Endothelial cell of umbilical vein (primary cell): ENCODE data around the gene MPL.

ENCODE experiments used
- CTCF ChIP-seq, 2 donors: IDR thresholded peaks; 1 replicate in 1 of 2; 2 replicates in 1 of 2; pipeline ENCODE4 v1.5.1; 2011; ENCODE audit warnings: low read length in 2 of 2, mild to moderate bottlenecking in 2 of 2, moderate library complexity in 2 of 2, control low read depth in 1 of 2, inconsistent platforms in 1 of 2, low read depth in 1 of 2; ENCODE audit not compliant: insufficient read depth in 1 of 2; ENCODE audit errors: extremely low read depth in 1 of 2
- FOS ChIP-seq: IDR thresholded peaks from 2 replicates; pipeline ENCODE4 v1.6.1; 2011; ENCODE audit warnings: mild to moderate bottlenecking, low read length, moderate library complexity, borderline replicate concordance; ENCODE audit not compliant: insufficient read depth
- POLR2A ChIP-seq: IDR thresholded peaks from 2 replicates; pipeline ENCODE4 v1.6.1; 2012; ENCODE audit warnings: low read depth, mild to moderate bottlenecking, control low read depth, low read length

- TF ChIP-seq POLR2A, result no peak
- TF ChIP-seq CTCF (IDR thresholded peaks at IDR 0.05; ENCODE audit: extremely low read depth in 1 of 2, insufficient read depth in 1 of 2, low read depth in 1 of 2, low read length in 2 of 2), result no peak
- no peak for TF ChIP-seq FOS
These were observed 16.2 kb upstream of the MPL start for GRCh38 chr1:43321331-43321891.
